GM19023 (cell line): Measurements from ENCODE around the gene AFAP1.
A peak's percentile ranks its signal among the peaks of the same experiment; 100 is the strongest.

Experiments
- ATAC-seq: cut with Tn5 transposase; IDR thresholded peaks from one replicate; pipeline ENCODE4 v1.9.1; 2021; ENCODE audit warnings: mild to moderate bottlenecking, moderate library complexity; ENCODE audit not compliant: unreplicated experiment

AFAP1 gene

GRCh38 chr4:7970361-7970946, 30.8 kb upstream of the AFAP1 start:
- ATAC-seq = peak; percentile 11

- ATAC-seq = no peak
Measured at GRCh38 chr4:7968262-7968896, 28.7 kb upstream of the AFAP1 start.

- ATAC-seq = no peak
Measured at GRCh38 chr4:7967501-7968261, 28.0 kb upstream of the AFAP1 start.

- no peak for ATAC-seq
Measured at GRCh38 chr4:7967063-7967440, 27.4 kb upstream of the AFAP1 start.

GRCh38 chr4:7966281-7967062, 26.8 kb upstream of the AFAP1 start:
- ATAC-seq = no peak

GRCh38 chr4:7964890-7965662, 25.4 kb upstream of the AFAP1 start:
- no peak for ATAC-seq

- ATAC-seq = no peak
Measured at GRCh38 chr4:7964459-7964858, 24.8 kb upstream of the AFAP1 start.

GRCh38 chr4:7963691-7964090, 24.0 kb upstream of the AFAP1 start:
- no peak for ATAC-seq

- ATAC-seq = no peak
Measured at GRCh38 chr4:7962609-7963508, 23.2 kb upstream of the AFAP1 start.

- peak; percentile 59 for ATAC-seq
Measured at GRCh38 chr4:7960790-7961655, 21.4 kb upstream of the AFAP1 start.

- no peak for ATAC-seq
Measured at GRCh38 chr4:7960017-7960789, 20.5 kb upstream of the AFAP1 start.

- no peak for ATAC-seq
Measured at GRCh38 chr4:7959078-7959477, 19.4 kb upstream of the AFAP1 start.

- no peak for ATAC-seq
Measured at GRCh38 chr4:7956934-7957656, 17.4 kb upstream of the AFAP1 start.

GRCh38 chr4:7956270-7956808, 16.7 kb upstream of the AFAP1 start:
- ATAC-seq = no peak

- no peak for ATAC-seq
Measured at GRCh38 chr4:7955393-7955792, 15.7 kb upstream of the AFAP1 start.

- ATAC-seq = no peak
Measured at GRCh38 chr4:7952615-7953014, 13.0 kb upstream of the AFAP1 start.
